ENCODE data around the gene TLE4. TPM values are rescaled to one million over a fixed set of nuclear protein-coding genes. Genes with fewer than 3 reads are reported as not detected.

Gene TLE4
- total and polyA plus RNA-seq, 2 of the 4 experiments (the other 2 are of a cell fraction): 68.0 to 78.1 TPM

DNA sequence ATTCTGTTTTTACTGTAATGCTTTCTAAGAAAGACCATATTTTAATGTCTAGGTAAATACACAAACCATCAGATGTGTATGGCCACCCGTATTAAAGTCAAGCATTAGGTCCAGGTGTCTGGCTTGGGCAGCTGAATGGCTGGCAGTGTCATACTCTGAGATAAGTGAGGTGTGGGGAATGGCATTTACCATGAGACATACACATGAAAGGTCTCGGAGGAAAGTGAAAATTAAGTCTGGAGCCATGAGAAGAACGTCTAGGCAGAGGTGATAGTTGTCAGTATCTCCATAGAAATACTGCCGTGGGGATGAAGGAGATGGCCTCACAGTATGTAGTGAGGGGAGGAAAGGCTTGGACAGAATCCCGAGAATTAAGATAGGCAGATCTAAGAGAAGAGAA, 164.3 kb downstream of the TLE4 start:
- no peak overlapping the region for H2AK9ac ChIP-seq (replicated peaks; ENCODE audit: low read depth, low read length, poor library complexity)
- in situ Hi-C loops (cut with MboI; ENCODE audit: low sequenced_read_pairs): no loop called here
- no peak overlapping the region for H2BK120ac ChIP-seq (ENCODE audit: low read depth, low read length)
- no peak overlapping the region for H4K91ac ChIP-seq (ENCODE audit: insufficient read depth, low read depth, low read length)
- POLR2A ChIA-PET (ENCODE audit: unreplicated experiment): no interaction called here
- no peak overlapping the region for H3K4ac ChIP-seq (ENCODE audit: low read depth, low read length)
- H3K9me1 ChIP-seq (ENCODE audit: insufficient read depth, low read length): no peaks in the 10 kb centered on the region; the same call in 1 of the 2 replicates
- H3K23ac ChIP-seq (ENCODE audit: low read depth, low read length): no peak overlapping the region
- dilution Hi-C loops (cut with HindIII; ENCODE audit: low sequenced_read_pairs, unreplicated experiment): no loop called here
- WGBS, 2 experiments (ENCODE audit: extremely low coverage in 2 of 2, insufficient read length in 1 of 2): 84% methylated on average over 3 of the region's 5 CpGs; no CpG with 5 or more reads in 1 of the 2 experiments
- TF ChIP-seq SMC3 (IDR thresholded peaks at IDR 0.05; ENCODE audit: low read depth, low read length): no peak
- TF ChIP-seq CEBPB (IDR thresholded peaks at IDR 0.05; ENCODE audit: low read depth, low read length): no peak
- TF ChIP-seq, protein P1, sequence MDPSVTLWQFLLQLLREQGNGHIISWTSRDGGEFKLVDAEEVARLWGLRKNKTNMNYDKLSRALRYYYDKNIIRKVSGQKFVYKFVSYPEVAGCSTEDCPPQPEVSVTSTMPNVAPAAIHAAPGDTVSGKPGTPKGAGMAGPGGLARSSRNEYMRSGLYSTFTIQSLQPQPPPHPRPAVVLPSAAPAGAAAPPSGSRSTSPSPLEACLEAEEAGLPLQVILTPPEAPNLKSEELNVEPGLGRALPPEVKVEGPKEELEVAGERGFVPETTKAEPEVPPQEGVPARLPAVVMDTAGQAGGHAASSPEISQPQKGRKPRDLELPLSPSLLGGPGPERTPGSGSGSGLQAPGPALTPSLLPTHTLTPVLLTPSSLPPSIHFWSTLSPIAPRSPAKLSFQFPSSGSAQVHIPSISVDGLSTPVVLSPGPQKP (IDR thresholded peaks at IDR 0.05; ENCODE audit: borderline replicate concordance, low read depth, low read length): no peak
- no peak for TF ChIP-seq MXI1 (IDR thresholded peaks at IDR 0.05; ENCODE audit: borderline replicate concordance, low read depth, low read length)
- no peak for TF ChIP-seq RFX5 (IDR thresholded peaks at IDR 0.05; ENCODE audit: low read depth, low read length)
- TF ChIP-seq USF2 (IDR thresholded peaks at IDR 0.05; ENCODE audit: low read depth, low read length): no peak
- TF ChIP-seq RAD21 (IDR thresholded peaks at IDR 0.05; ENCODE audit: low read length): no peak
- TF ChIP-seq MAFK (IDR thresholded peaks at IDR 0.05; ENCODE audit: low read depth, low read length): no peak
- no peak for TF ChIP-seq FOS (IDR thresholded peaks at IDR 0.05; ENCODE audit: low read depth, low read length)
- no peak for TF ChIP-seq POLR2A (IDR thresholded peaks at IDR 0.05; ENCODE audit: low read depth, low read length)
- TF ChIP-seq CHD1 (IDR thresholded peaks at IDR 0.05; ENCODE audit: low read depth, low read length): no peak
- TF ChIP-seq, protein P2, sequence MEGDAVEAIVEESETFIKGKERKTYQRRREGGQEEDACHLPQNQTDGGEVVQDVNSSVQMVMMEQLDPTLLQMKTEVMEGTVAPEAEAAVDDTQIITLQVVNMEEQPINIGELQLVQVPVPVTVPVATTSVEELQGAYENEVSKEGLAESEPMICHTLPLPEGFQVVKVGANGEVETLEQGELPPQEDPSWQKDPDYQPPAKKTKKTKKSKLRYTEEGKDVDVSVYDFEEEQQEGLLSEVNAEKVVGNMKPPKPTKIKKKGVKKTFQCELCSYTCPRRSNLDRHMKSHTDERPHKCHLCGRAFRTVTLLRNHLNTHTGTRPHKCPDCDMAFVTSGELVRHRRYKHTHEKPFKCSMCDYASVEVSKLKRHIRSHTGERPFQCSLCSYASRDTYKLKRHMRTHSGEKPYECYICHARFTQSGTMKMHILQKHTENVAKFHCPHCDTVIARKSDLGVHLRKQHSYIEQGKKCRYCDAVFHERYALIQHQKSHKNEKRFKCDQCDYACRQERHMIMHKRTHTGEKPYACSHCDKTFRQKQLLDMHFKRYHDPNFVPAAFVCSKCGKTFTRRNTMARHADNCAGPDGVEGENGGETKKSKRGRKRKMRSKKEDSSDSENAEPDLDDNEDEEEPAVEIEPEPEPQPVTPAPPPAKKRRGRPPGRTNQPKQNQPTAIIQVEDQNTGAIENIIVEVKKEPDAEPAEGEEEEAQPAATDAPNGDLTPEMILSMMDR (conservative IDR thresholded peaks at IDR 0.05; ENCODE audit: low read depth, low read length): no peak
- H3K27ac ChIP-seq (ENCODE audit: insufficient read depth, low read length): no peak overlapping the region
- no peak overlapping the region for H4K8ac ChIP-seq (ENCODE audit: low read depth in 2 of 2, low read length in 2 of 2)
- no peak overlapping the region for H3K4me2 ChIP-seq (ENCODE audit: low read depth, low read length)
- BruUV-seq (replicated peaks): no TSS peak
- H3K56ac ChIP-seq (ENCODE audit: extremely low read depth, insufficient read depth, low read length): no peak overlapping the region
- H3K9ac ChIP-seq (ENCODE audit: low read depth, low read length): no peak overlapping the region
- H2BK20ac ChIP-seq (ENCODE audit: low read depth, low read length): no peak overlapping the region
- no peak overlapping the region for H3K14ac ChIP-seq (replicated peaks; ENCODE audit: low read depth, low read length)
- DNase-seq: no peak
- no peaks in the 10 kb centered on the region for H3K4me1 ChIP-seq (ENCODE audit: control insufficient read depth, insufficient read depth, low read length)
- no peaks in the 10 kb centered on the region for H3K79me1 ChIP-seq (ENCODE audit: low read depth in 1 of 2, low read length in 2 of 2)
- H2BK5ac ChIP-seq (ENCODE audit: low read depth, low read length, poor library complexity, severe bottlenecking): no peak overlapping the region
- CTCF ChIA-PET: no interaction called here
- H2AK5ac ChIP-seq (ENCODE audit: low read depth, low read length): no peak overlapping the region
- no peaks in the 10 kb centered on the region for H3K36me3 ChIP-seq (ENCODE audit: control insufficient read depth, insufficient read depth, low read length)
- H3K18ac ChIP-seq (ENCODE audit: low read depth, low read length): no peak overlapping the region
- H4K5ac ChIP-seq (ENCODE audit: low read depth, low read length): no peak overlapping the region
- no peak overlapping the region for H2AFZ ChIP-seq (replicated peaks; ENCODE audit: low read length, poor library complexity)
- no peak overlapping the region for H3K4me3 ChIP-seq (ENCODE audit: insufficient read depth, low read depth, low read length)
- intact Hi-C loops (cut with micrococcal nuclease): loop anchor here (10.0 kb wide), 1 partner anchor 139 kb away; no protein-coding TSS in a partner anchor
- no peak for ATAC-seq (ENCODE audit: low read depth)
- no peak overlapping the region for H2BK15ac ChIP-seq (ENCODE audit: low read depth, low read length)
- no peaks in the 10 kb centered on the region for H3K27me3 ChIP-seq (ENCODE audit: control insufficient read depth, insufficient read depth, low read length)
- no peaks in the 10 kb centered on the region for H3K9me3 ChIP-seq (ENCODE audit: control insufficient read depth, insufficient read depth, low read length)
- no peaks in the 10 kb centered on the region for H4K20me1 ChIP-seq (ENCODE audit: insufficient read depth, low read length)

Measured in IMR-90 (cell line).